Panc1 (cell line): ENCODE measurements around the gene LPGAT1. TPM values are rescaled to one million over a fixed set of nuclear protein-coding genes. Genes with fewer than 3 reads are reported as not detected.

Experiments
- ATAC-seq: fragments of 200-7000 bp; cut with Tn5 transposase; 2 replicates; pipeline ENCODE4 v1.9.1; 2020; ENCODE audit warnings: mild to moderate bottlenecking, moderate library complexity
- BruUV-seq: library from RNA; stranded (reverse); fragments of 400-500 nt; replicated peaks from 2 replicates; lab custom pipeline; 2021; lab: Mats Ljungman, UMichigan
- CTCF ChIA-PET: fragments of 300-600 bp; sonication (Branson Sonifier 250); formaldehyde crosslinking; loops from one replicate; lab custom pipeline; 2022; ENCODE audit warnings: antibody characterized with exemption; lab: Charles Lee
- POLR2A ChIA-PET: fragments of 300-600 bp; sonication (Branson Sonifier 250); formaldehyde crosslinking; loops from one replicate; lab custom pipeline; 2022; ENCODE audit warnings: antibody characterized with exemption; lab: Charles Lee
- DNase-seq: peaks from one replicate; pipeline ENCODE4 v3.0.0-alpha.2; 2010; ENCODE audit warnings: low read depth, low spot score
- H3K27ac ChIP-seq: 2 replicates; pipeline ENCODE4 v1.5.1; 2011; ENCODE audit warnings: mild to moderate bottlenecking, low read length, inconsistent platforms
- H3K27me3 ChIP-seq: fragments of 200-500 bp; sonication (Bioruptor generic); 2 replicates; pipeline ENCODE4 v1.6.0; 2014; ENCODE audit warnings: low read length, inconsistent platforms; ENCODE audit not compliant: control insufficient read depth, insufficient read depth
- H3K36me3 ChIP-seq: fragments of 200-500 bp; sonication (Bioruptor generic); 2 replicates; pipeline ENCODE4 v1.5.1; 2014; ENCODE audit warnings: inconsistent platforms, mild to moderate bottlenecking, low read length, moderate library complexity; ENCODE audit not compliant: control insufficient read depth, insufficient read depth
- H3K4me1 ChIP-seq: 2 replicates; pipeline ENCODE4 v1.5.1; 2011; ENCODE audit warnings: inconsistent platforms, mild to moderate bottlenecking, low read length, moderate library complexity; ENCODE audit not compliant: control insufficient read depth, insufficient read depth
- H3K4me3 ChIP-seq, 2 experiments: 2 replicates each; pipeline ENCODE4 v1.5.1; 2011 to 2012; ENCODE audit warnings: low read depth in 2 of 2, low read length in 2 of 2, mild to moderate bottlenecking in 2 of 2, inconsistent platforms in 1 of 2, moderate library complexity in 1 of 2
- H3K9me3 ChIP-seq: fragments of 200-500 bp; sonication (Bioruptor generic); 2 replicates; pipeline ENCODE4 v1.5.1; 2014; ENCODE audit warnings: low read depth, mild to moderate bottlenecking, inconsistent platforms, low read length, moderate library complexity; ENCODE audit not compliant: control insufficient read depth, insufficient read depth
- POLR2AphosphoS5 ChIP-seq: IDR thresholded peaks from 2 replicates; pipeline ENCODE4 v1.6.1; 2012; ENCODE audit warnings: mild to moderate bottlenecking, low read depth, low read length, moderate library complexity
- SIN3A ChIP-seq: IDR thresholded peaks from 2 replicates; pipeline ENCODE4 v1.6.1; 2012; ENCODE audit warnings: low read depth, mild to moderate bottlenecking, low read length, moderate library complexity, borderline replicate concordance; ENCODE audit not compliant: insufficient read depth
- TCF7L2 ChIP-seq: IDR thresholded peaks from 2 replicates; pipeline ENCODE4 v1.6.1; 2011; ENCODE audit warnings: mild to moderate bottlenecking, low read depth, low read length, inconsistent platforms
- in situ Hi-C: cut with HindIII; loops from 2 replicates; pipeline ENCODE4 v1.10.0; 2016; ENCODE audit warnings: low sequenced_read_pairs, low pct_unique_long_range_greater_than_20kb
- intact Hi-C: fragments of 100-400 bp; cut with micrococcal nuclease; formaldehyde crosslinking; loops from one replicate; pipeline ENCODE4 v1.10.0; 2022; ENCODE audit not compliant: unreplicated experiment
- total RNA-seq: library from RNA; stranded (reverse); gene quantifications from one replicate; pipeline ENCODE4 v1.2.1, GENCODE V29; 2021; ENCODE audit not compliant: unreplicated experiment
- TF ChIP-seq, protein P1 (sequence below): fragments of 450-650 bp; IDR thresholded peaks from 2 replicates; pipeline ENCODE4 v1.5.1; 2017; ENCODE audit warnings: mild to moderate bottlenecking
- TF ChIP-seq, protein P2 (sequence below), 2 experiments: IDR thresholded peaks; 2 replicates each; pipeline ENCODE4 v1.6.1; 2011 to 2012; ENCODE audit warnings: low read depth in 2 of 2, control low read depth in 1 of 2, low read length in 1 of 2, mild to moderate bottlenecking in 1 of 2, moderate library complexity in 1 of 2; ENCODE audit not compliant: insufficient read depth in 1 of 2

Gene LPGAT1
- total RNA-seq, 1 experiment from 2014 or later = 85.4 TPM

DNA sequence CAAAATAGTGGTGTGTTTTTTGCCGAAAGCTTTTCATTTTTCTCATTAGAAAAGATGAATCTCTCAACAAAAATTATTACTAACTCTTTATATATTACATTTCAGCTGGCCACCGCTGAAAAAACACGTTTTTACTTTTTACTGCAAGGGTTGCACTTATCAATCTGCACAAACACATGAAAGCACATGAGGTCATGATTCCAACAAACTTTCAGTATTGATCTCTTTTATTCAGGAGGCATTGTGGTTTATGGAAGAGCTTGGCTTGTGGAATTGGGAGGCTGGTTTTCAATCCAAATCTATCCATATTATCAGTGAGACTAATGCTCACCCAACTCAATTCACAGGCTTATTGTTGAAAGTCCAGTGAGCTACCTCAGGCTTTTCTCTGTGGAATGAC lies 20.6 kb upstream of the LPGAT1 start:
- TF ChIP-seq POLR2AphosphoS5 (no peak), TCF7L2 (no peak), SIN3A (no peak)
- TF ChIP-seq, protein P1, sequence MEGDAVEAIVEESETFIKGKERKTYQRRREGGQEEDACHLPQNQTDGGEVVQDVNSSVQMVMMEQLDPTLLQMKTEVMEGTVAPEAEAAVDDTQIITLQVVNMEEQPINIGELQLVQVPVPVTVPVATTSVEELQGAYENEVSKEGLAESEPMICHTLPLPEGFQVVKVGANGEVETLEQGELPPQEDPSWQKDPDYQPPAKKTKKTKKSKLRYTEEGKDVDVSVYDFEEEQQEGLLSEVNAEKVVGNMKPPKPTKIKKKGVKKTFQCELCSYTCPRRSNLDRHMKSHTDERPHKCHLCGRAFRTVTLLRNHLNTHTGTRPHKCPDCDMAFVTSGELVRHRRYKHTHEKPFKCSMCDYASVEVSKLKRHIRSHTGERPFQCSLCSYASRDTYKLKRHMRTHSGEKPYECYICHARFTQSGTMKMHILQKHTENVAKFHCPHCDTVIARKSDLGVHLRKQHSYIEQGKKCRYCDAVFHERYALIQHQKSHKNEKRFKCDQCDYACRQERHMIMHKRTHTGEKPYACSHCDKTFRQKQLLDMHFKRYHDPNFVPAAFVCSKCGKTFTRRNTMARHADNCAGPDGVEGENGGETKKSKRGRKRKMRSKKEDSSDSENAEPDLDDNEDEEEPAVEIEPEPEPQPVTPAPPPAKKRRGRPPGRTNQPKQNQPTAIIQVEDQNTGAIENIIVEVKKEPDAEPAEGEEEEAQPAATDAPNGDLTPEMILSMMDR = no peak
- TF ChIP-seq, protein P2, sequence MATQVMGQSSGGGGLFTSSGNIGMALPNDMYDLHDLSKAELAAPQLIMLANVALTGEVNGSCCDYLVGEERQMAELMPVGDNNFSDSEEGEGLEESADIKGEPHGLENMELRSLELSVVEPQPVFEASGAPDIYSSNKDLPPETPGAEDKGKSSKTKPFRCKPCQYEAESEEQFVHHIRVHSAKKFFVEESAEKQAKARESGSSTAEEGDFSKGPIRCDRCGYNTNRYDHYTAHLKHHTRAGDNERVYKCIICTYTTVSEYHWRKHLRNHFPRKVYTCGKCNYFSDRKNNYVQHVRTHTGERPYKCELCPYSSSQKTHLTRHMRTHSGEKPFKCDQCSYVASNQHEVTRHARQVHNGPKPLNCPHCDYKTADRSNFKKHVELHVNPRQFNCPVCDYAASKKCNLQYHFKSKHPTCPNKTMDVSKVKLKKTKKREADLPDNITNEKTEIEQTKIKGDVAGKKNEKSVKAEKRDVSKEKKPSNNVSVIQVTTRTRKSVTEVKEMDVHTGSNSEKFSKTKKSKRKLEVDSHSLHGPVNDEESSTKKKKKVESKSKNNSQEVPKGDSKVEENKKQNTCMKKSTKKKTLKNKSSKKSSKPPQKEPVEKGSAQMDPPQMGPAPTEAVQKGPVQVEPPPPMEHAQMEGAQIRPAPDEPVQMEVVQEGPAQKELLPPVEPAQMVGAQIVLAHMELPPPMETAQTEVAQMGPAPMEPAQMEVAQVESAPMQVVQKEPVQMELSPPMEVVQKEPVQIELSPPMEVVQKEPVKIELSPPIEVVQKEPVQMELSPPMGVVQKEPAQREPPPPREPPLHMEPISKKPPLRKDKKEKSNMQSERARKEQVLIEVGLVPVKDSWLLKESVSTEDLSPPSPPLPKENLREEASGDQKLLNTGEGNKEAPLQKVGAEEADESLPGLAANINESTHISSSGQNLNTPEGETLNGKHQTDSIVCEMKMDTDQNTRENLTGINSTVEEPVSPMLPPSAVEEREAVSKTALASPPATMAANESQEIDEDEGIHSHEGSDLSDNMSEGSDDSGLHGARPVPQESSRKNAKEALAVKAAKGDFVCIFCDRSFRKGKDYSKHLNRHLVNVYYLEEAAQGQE (IDR thresholded peaks at IDR 0.05; ENCODE audit: insufficient read depth in 1 of 2, low read depth in 2 of 2, low read length in 1 of 2) = no peak
- Histone ChIP-seq H3K36me3 (no peaks in the 10 kb centered on the region), H3K4me1 (no peaks in the 10 kb centered on the region), H3K27me3 (no peaks in the 10 kb centered on the region), H3K27ac (no peak overlapping the region), H3K4me3 (no peak overlapping the region), H3K9me3 (no peaks in the 10 kb centered on the region)
- in situ Hi-C loops (no loop called here), intact Hi-C loops (no loop called here)
- BruUV-seq = no TSS peak
- DNase-seq (no peak), ATAC-seq (no peak)
- POLR2A ChIA-PET = no interaction called here
- CTCF ChIA-PET = no interaction called here

DNA sequence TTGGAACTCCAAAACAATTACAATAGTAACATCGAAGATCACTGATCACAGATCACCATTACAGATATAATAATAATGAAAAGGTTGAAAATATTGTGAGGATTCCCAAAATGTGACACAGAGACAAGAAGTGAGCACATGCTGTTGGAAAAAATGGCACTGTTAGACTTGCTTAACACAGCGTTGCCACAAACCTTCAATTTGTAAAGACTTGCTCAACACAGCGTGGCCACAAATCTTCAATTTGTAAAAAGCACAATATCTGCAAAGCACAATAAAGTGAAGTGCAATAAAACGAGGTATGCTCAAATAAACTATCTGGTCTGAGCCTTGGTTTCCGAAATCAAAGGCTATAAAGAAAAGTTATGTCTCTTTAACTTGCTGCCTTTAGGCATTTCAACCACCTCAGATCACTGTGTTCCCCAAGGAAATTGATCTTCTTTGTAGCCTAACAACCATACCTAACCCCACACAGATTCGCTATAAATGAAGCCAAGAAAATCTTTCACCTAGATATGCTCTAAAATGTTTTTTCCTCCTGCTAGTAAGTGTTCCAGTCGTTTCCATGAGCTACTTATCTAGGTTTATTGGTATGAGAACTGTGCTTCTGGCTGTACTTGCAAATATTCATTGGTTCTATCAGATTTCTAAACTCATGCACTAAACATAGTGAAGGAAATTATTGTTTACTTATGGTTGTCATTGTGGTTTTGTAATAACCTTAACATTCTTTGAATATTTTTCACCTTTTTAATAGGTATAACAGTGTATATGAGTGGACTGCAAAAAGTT lies 13.1 kb upstream of the LPGAT1 start:
- no TSS peak for BruUV-seq
- intact Hi-C loops = no loop called here
- Histone ChIP-seq H3K4me3 (no peak overlapping the region), H3K27ac (peak overlapping the region; percentile 13; the same call in 1 of the 2 replicates), H3K27me3 (no peaks in the 10 kb centered on the region), H3K4me1 (no peaks in the 10 kb centered on the region; the same call in 1 of the 2 replicates), H3K9me3 (no peaks in the 10 kb centered on the region), H3K36me3 (no peaks in the 10 kb centered on the region)
- POLR2A ChIA-PET = no interaction called here
- no peak for TF ChIP-seq SIN3A
- TF ChIP-seq, protein P1 = no peak
- no peak for TF ChIP-seq POLR2AphosphoS5
- peak; percentile 90 for TF ChIP-seq TCF7L2
- CTCF ChIA-PET = no interaction called here
- DNase-seq (no peak), ATAC-seq (peak; percentile 60)
- in situ Hi-C loops = no loop called here
